NCI-H1092 treated with DMSO at 0.1 percent for 48 hours (cell line): ENCODE measurements around the gene SLC49A4.

Source experiments
- DNase-seq: peaks from one replicate; lab custom pipeline; 2025; lab: John Stamatoyannopoulos, UW

The SLC49A4 gene

GRCh38 chr3:122929188-122930062 lies 134.6 kb downstream of the SLC49A4 start:
- no peak for DNase-seq

GRCh38 chr3:122930063-122930997 lies 135.5 kb downstream of the SLC49A4 start:
- no peak for DNase-seq
